Mucosa of rectum (tissue), 2 donors: ENCODE measurements around the gene CADM4.
A peak's percentile ranks its signal among the peaks of the same experiment; 100 is the strongest.
"Not testable (repeated sequence)": the region's sequence is repeated elsewhere in the genome, so short reads cannot be mapped to it uniquely, and the experiment has no call there.

ENCODE experiments used
- H3K27ac ChIP-seq, 2 donors: one replicate each; pipeline ENCODE4 v1.7.0; 2013; ENCODE audit warnings: inconsistent platforms in 2 of 2, low read depth in 2 of 2, low read length in 2 of 2
- H3K27me3 ChIP-seq, 2 donors: one replicate each; pipeline ENCODE4 v1.7.0; 2013; ENCODE audit warnings: low read length in 2 of 2; ENCODE audit not compliant: control insufficient read depth in 2 of 2, insufficient read depth in 2 of 2
- H3K36me3 ChIP-seq, 2 donors: one replicate each; pipeline ENCODE4 v1.7.0; 2013; ENCODE audit warnings: low read length in 2 of 2; ENCODE audit not compliant: control insufficient read depth in 2 of 2, insufficient read depth in 2 of 2
- H3K4me1 ChIP-seq, 2 donors: one replicate each; pipeline ENCODE4 v1.7.0; 2013; ENCODE audit warnings: low read length in 2 of 2, mild to moderate bottlenecking in 1 of 2; ENCODE audit not compliant: control insufficient read depth in 2 of 2, insufficient read depth in 2 of 2
- H3K4me3 ChIP-seq, 2 donors: one replicate each; pipeline ENCODE4 v1.7.0; 2013; ENCODE audit warnings: low read length in 2 of 2
- H3K9ac ChIP-seq, 2 donors: one replicate each; pipeline ENCODE4 v1.7.0; 2013; ENCODE audit warnings: low read length in 2 of 2, low read depth in 1 of 2, mild to moderate bottlenecking in 1 of 2
- H3K9me3 ChIP-seq, 2 donors: one replicate each; pipeline ENCODE4 v1.7.0; 2013; ENCODE audit warnings: low read length in 2 of 2; ENCODE audit not compliant: control insufficient read depth in 2 of 2
- donor health status: healthy.
- donor health status: Normal muscosa, but diverticular disease.

CADM4 gene

DNA sequence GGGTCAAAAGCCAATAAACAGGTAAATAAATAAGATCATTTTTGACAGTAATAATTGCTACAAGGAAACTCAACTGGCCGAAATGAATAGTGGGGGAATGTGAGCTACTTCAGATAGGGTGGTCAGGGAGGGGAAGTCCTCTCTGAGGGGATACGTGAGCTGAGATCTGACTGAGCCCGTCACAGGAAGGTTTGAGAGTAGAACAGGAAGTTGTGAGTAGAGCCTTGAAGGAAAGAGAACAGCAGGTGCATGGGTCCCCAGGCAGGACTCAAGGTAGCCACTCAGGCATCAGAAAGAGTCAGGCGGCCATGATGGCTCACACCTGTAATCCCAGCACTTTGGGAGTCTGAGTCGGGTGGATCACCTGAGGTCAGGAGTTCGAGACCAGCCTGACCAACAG is 50.0 kb downstream of the CADM4 start:
- no peak overlapping the region for H3K9ac ChIP-seq
- H3K4me1 ChIP-seq, result peaks cover 7% of the 10 kb centered on the region in 2 donors
- no peaks in the 10 kb centered on the region for H3K9me3 ChIP-seq
- H3K36me3 ChIP-seq, result peaks cover 0 to 24% of the 10 kb centered on the region in 2 donors
- no peaks in the 10 kb centered on the region for H3K27me3 ChIP-seq
- no peak overlapping the region for H3K27ac ChIP-seq
- H3K4me3 ChIP-seq, result no peak overlapping the region

- H3K36me3 ChIP-seq, result peaks cover 0 to 24% of the 10 kb centered on the region in 2 donors
- H3K27ac ChIP-seq, result no peak overlapping the region
- no peaks in the 10 kb centered on the region for H3K27me3 ChIP-seq
- H3K9me3 ChIP-seq, result no peaks in the 10 kb centered on the region
- no peak overlapping the region for H3K4me3 ChIP-seq
- H3K4me1 ChIP-seq, result peaks cover 4 to 5% of the 10 kb centered on the region in 2 donors
- H3K9ac ChIP-seq, result no peak overlapping the region
Measured at GRCh38 chr19:43589277-43589676, 50.4 kb downstream of the CADM4 start.

DNA sequence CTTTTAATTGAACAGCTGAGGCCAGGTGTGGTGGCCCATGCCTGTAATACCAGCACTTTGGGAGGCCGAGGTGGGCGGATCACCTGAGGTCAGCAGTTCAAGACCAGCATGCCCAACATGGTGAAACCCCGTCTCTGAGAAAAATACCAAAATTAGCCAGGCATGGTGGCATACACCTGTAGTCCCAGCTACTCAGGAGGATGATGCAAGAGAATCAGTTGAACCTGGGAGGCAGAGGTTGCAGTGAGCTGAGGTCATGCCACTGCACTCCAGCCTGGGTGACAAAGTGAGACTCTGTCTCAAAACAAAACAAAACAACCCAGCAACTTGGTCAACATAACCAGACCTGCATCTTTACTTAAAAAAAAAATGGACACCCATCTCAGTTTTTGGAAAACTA is 52.6 kb downstream of the CADM4 start:
- not testable (repeated sequence) for H3K36me3 ChIP-seq, H3K27ac ChIP-seq, H3K4me3 ChIP-seq, H3K9me3 ChIP-seq, H3K27me3 ChIP-seq, H3K4me1 ChIP-seq, H3K9ac ChIP-seq

GRCh38 chr19:43586346-43586745 is 53.3 kb downstream of the CADM4 start:
- no peaks in the 10 kb centered on the region for H3K27me3 ChIP-seq
- peaks cover 0 to 2% of the 10 kb centered on the region in 2 donors for H3K4me1 ChIP-seq
- peaks cover 0 to 8% of the 10 kb centered on the region in 2 donors for H3K36me3 ChIP-seq
- no peak overlapping the region for H3K9ac ChIP-seq
- H3K4me3 ChIP-seq, result no peak overlapping the region
- H3K27ac ChIP-seq, result no peak overlapping the region
- no peaks in the 10 kb centered on the region for H3K9me3 ChIP-seq

DNA sequence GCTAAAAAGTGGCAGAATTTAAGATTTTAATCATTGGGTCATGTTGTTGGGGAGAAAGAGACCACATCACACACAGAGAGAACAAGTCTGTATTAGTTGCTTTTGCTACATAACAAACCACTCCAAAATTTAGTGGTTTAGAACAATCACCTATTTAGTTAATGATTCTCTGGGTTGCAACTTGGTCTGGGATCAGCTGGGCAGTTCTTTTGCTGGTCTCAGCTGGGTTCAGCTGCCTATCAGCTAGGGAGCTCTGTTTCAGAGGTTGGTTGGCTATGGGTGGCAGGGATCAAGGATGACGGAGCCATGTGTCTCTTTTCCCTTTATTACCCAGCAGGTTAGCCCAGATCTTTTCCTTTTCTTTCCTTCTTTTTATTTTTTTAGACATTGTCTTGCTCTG is 55.2 kb downstream of the CADM4 start:
- H3K4me1 ChIP-seq, result peaks cover 0 to 2% of the 10 kb centered on the region in 2 donors
- H3K9ac ChIP-seq, result no peak overlapping the region
- no peak overlapping the region for H3K27ac ChIP-seq
- no peaks in the 10 kb centered on the region for H3K27me3 ChIP-seq
- no peak overlapping the region for H3K4me3 ChIP-seq
- no peaks in the 10 kb centered on the region for H3K36me3 ChIP-seq
- no peaks in the 10 kb centered on the region for H3K9me3 ChIP-seq

DNA sequence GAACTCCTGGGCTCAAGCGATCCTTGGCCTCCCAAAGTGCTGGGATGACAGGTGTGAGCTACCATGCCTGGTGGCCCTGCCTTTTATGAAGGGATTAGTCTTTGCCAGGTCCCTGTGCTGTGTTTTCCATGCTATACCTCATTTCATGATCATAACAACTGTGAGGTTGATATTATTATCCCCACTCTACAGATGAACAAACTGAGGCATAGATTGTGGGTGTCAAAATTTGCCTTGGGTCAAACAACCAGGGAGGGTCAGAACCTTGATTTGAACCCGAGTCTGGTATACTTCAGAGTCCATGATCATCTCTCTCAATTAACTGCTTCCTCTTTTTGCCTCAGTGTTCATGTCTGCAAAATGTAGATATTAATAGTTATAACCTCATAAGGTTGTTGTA is 57.2 kb downstream of the CADM4 start:
- H3K27me3 ChIP-seq, result no peaks in the 10 kb centered on the region
- H3K27ac ChIP-seq, result no peak overlapping the region
- no peak overlapping the region for H3K4me3 ChIP-seq
- no peaks in the 10 kb centered on the region for H3K9me3 ChIP-seq
- H3K36me3 ChIP-seq, result no peaks in the 10 kb centered on the region
- no peak overlapping the region for H3K9ac ChIP-seq
- H3K4me1 ChIP-seq, result peaks cover 0 to 2% of the 10 kb centered on the region in 2 donors

GRCh38 chr19:43581467-43581866 is 58.2 kb downstream of the CADM4 start:
- Histone ChIP-seq H3K36me3 (no peaks in the 10 kb centered on the region), H3K4me1 (peaks cover 0 to 2% of the 10 kb centered on the region in 2 donors), H3K27me3 (no peaks in the 10 kb centered on the region), H3K4me3 (peak overlapping the region; percentile 1 to 57), H3K9ac (no peak overlapping the region), H3K9me3 (no peaks in the 10 kb centered on the region), H3K27ac (no peak overlapping the region)

- Histone ChIP-seq H3K9me3 (no peaks in the 10 kb centered on the region), H3K9ac (no peak overlapping the region), H3K4me3 (no peak overlapping the region), H3K27ac (no peak overlapping the region), H3K27me3 (no peaks in the 10 kb centered on the region), H3K4me1 (peaks cover 11 to 16% of the 10 kb centered on the region in 2 donors), H3K36me3 (no peaks in the 10 kb centered on the region)
Measured at GRCh38 chr19:43578787-43579186, 60.9 kb downstream of the CADM4 start.

DNA sequence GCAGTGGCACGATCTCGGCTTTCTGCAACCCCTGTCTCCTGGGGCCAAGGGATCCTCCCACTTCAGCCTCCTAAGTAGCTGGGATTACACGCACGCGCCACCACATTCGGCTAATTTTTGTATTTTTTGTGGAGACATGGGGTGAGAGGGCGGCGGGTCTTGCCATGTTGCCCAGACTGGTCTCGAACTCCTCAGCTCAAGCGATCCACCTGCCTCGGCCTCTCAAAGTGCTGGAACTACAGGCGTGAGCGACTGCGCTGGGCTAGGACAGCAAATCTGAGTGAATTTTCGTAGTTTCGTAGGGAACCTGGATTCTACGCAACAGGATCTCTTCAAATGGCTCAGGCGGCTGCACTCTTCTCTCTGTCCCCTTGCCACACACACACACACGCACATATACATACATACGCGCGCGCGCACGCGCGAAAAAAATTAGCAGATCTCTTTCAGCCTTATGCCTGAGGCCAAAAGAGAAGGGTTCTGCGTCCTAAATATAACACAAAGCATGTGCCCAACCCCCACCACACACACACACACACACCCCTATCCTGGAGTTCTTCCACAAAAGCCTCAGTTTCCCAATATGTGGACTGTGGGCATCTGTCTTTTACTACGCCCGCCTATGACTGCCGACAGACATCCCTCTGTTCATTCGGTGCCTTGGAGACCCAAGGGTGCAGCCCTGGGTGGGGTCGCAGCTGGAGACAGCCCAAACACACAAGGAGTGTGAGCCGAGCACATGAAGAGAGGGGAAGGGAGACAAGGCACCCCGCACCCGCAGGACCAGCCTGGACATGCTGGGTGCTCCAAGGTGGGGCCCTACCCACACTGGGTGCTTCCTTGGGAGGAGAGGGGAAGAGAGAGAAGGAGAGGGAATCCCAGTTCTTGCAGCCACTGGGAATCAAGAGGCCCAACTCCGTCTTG is 63.4 kb downstream of the CADM4 start:
- peak overlapping the region; percentile 77 to 98 for H3K4me3 ChIP-seq
- H3K9ac ChIP-seq, result peak overlapping the region; percentile 18 to 41
- no peaks in the 10 kb centered on the region for H3K36me3 ChIP-seq
- H3K27me3 ChIP-seq, result no peaks in the 10 kb centered on the region
- H3K4me1 ChIP-seq, result peaks cover 11 to 14% of the 10 kb centered on the region in 2 donors
- H3K9me3 ChIP-seq, result no peaks in the 10 kb centered on the region
- peak overlapping the region; percentile 15 to 23 for H3K27ac ChIP-seq

- no peaks in the 10 kb centered on the region for H3K27me3 ChIP-seq
- peak within 1 kb of the TSS; percentile 77 to 98 for H3K4me3 ChIP-seq
- peaks cover 0 to 3% of the 10 kb centered on the region in 2 donors for H3K36me3 ChIP-seq
- H3K4me1 ChIP-seq, result peaks cover 11 to 14% of the 10 kb centered on the region in 2 donors
- H3K9ac ChIP-seq, result peak within 1 kb of the TSS; percentile 89 to 98
- peak within 1 kb of the TSS; percentile 63 to 90 for H3K27ac ChIP-seq
- H3K9me3 ChIP-seq, result no peaks in the 10 kb centered on the region
Measured at GRCh38 chr19:43575156-43575950, 64.3 kb downstream of the CADM4 start, which contains the start of the genes PINLYP and XRCC1. PINLYP (plus strand) TSS chr19:43575801; CDS start chr19:43577192, 1,391 bp downstream. XRCC1 (minus strand) TSS chr19:43575527; CDS start chr19:43575458, 69 bp downstream.
